GM23338 (cell line): Measurements from ENCODE around the gene DHRS2.

Experiments used
- CREB1 ChIP-seq: fragments of 250-450 bp; sonication (Bioruptor Pico); IDR thresholded peaks from 2 replicates; pipeline ENCODE4 v1.5.0; 2020; ENCODE audit warnings: low read depth, mild to moderate bottlenecking, moderate library complexity
- EZH2 ChIP-seq: fragments of 200-600 bp; sonication (generic); IDR thresholded peaks from one replicate; pipeline ENCODE4 v1.8.0; 2017; ENCODE audit warnings: antibody characterized with exemption, mild to moderate bottlenecking, low read depth; ENCODE audit not compliant: unreplicated experiment
- EZH2phosphoT487 ChIP-seq: fragments of 200-600 bp; sonication (generic); IDR thresholded peaks from one replicate; pipeline ENCODE4 v1.8.1; 2018; ENCODE audit warnings: antibody characterized with exemption; ENCODE audit not compliant: unreplicated experiment
- JUNB ChIP-seq: IDR thresholded peaks from one replicate; pipeline ENCODE4 v1.6.1; 2016; ENCODE audit warnings: antibody characterized with exemption; ENCODE audit not compliant: unreplicated experiment
- NANOG ChIP-seq: IDR thresholded peaks from 2 replicates; pipeline ENCODE4 v1.6.1; 2016; ENCODE audit warnings: antibody characterized with exemption, borderline replicate concordance
- POLR2AphosphoS5 ChIP-seq: IDR thresholded peaks from 2 replicates; pipeline ENCODE4 v1.6.1; 2016; ENCODE audit warnings: antibody characterized with exemption, low read depth
- ZNF114 ChIP-seq: fragments of 250-450 bp; sonication (Bioruptor Pico); IDR thresholded peaks from 2 replicates; pipeline ENCODE4 v1.5.0; 2020; ENCODE audit warnings: mild to moderate bottlenecking, moderate library complexity
- TF ChIP-seq, protein P1 (sequence below), 2 experiments: fragments of 200-600 bp in 1 of 2; sonication (generic) in 1 of 2; conservative IDR thresholded peaks; 2 replicates each; pipeline versions ENCODE4 v1.5.1 to v1.6.1; 2016 to 2017; ENCODE audit warnings: antibody characterized with exemption in 2 of 2, low read depth in 2 of 2, mild to moderate bottlenecking in 2 of 2, moderate library complexity in 1 of 2
- TF ChIP-seq, protein P2 (sequence below): IDR thresholded peaks from one replicate; pipeline ENCODE4 v1.6.1; 2018; ENCODE audit warnings: antibody characterized with exemption; ENCODE audit not compliant: unreplicated experiment

DNA sequence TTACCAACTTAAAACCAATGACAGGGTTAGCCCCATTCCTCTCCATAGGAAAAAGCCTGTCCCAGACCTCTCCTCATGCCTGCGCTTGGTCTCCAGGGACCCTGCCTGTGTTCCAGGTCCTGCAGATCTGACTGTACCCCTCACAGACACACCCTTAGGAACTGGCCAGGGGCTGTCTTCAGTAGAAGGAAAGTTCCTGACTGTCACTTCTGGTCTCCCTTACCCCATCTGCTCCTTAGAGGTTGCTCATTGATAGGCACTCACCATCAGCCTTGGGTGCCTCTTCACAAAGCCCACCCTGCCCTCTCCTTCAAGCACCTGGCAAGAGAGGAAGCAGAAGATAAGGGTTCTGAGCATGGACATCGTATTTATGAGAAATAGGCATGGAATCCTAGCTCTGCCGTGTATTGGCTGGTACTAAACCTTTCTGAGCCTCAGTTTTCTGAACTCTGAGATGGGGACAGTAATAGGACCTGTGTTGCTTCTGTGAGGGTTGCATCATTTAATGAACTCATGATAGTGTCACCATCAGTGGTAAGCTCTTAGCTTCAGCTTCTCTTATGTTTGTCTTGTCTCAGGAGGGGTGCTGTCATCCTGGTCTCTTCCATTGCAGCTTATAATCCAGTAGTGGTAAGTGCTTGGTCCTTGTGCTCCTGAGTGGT, 7.5 kb downstream of the DHRS2 start:
- no peak for TF ChIP-seq JUNB
- TF ChIP-seq, protein P1, sequence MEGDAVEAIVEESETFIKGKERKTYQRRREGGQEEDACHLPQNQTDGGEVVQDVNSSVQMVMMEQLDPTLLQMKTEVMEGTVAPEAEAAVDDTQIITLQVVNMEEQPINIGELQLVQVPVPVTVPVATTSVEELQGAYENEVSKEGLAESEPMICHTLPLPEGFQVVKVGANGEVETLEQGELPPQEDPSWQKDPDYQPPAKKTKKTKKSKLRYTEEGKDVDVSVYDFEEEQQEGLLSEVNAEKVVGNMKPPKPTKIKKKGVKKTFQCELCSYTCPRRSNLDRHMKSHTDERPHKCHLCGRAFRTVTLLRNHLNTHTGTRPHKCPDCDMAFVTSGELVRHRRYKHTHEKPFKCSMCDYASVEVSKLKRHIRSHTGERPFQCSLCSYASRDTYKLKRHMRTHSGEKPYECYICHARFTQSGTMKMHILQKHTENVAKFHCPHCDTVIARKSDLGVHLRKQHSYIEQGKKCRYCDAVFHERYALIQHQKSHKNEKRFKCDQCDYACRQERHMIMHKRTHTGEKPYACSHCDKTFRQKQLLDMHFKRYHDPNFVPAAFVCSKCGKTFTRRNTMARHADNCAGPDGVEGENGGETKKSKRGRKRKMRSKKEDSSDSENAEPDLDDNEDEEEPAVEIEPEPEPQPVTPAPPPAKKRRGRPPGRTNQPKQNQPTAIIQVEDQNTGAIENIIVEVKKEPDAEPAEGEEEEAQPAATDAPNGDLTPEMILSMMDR (conservative IDR thresholded peaks at IDR 0.05; ENCODE audit: low read depth in 2 of 2) = no peak
- TF ChIP-seq EZH2 = no peak
- no peak for TF ChIP-seq POLR2AphosphoS5
- TF ChIP-seq, protein P2, sequence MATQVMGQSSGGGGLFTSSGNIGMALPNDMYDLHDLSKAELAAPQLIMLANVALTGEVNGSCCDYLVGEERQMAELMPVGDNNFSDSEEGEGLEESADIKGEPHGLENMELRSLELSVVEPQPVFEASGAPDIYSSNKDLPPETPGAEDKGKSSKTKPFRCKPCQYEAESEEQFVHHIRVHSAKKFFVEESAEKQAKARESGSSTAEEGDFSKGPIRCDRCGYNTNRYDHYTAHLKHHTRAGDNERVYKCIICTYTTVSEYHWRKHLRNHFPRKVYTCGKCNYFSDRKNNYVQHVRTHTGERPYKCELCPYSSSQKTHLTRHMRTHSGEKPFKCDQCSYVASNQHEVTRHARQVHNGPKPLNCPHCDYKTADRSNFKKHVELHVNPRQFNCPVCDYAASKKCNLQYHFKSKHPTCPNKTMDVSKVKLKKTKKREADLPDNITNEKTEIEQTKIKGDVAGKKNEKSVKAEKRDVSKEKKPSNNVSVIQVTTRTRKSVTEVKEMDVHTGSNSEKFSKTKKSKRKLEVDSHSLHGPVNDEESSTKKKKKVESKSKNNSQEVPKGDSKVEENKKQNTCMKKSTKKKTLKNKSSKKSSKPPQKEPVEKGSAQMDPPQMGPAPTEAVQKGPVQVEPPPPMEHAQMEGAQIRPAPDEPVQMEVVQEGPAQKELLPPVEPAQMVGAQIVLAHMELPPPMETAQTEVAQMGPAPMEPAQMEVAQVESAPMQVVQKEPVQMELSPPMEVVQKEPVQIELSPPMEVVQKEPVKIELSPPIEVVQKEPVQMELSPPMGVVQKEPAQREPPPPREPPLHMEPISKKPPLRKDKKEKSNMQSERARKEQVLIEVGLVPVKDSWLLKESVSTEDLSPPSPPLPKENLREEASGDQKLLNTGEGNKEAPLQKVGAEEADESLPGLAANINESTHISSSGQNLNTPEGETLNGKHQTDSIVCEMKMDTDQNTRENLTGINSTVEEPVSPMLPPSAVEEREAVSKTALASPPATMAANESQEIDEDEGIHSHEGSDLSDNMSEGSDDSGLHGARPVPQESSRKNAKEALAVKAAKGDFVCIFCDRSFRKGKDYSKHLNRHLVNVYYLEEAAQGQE = no peak
- no peak for TF ChIP-seq EZH2phosphoT487
- no peak for TF ChIP-seq CREB1 (CRISPR knock-in tag)
- TF ChIP-seq ZNF114 (CRISPR knock-in tag) = no peak
- no peak for TF ChIP-seq NANOG
